H1 (cell line): ENCODE results near the gene PCSK1N. TPM values are rescaled to one million over a fixed set of nuclear protein-coding genes. Genes with fewer than 3 reads are reported as not detected.
A peak's percentile ranks its signal among the peaks of the same experiment; 100 is the strongest.

Experiments
- CTCF ChIA-PET: fragments of 300-600 bp; sonication (Branson Sonifier 250); formaldehyde crosslinking; loops from one replicate; lab custom pipeline; 2021; ENCODE audit not compliant: partially characterized antibody; lab: Charles Lee
- POLR2A ChIA-PET: fragments of 300-600 bp; sonication (Branson Sonifier 250); formaldehyde crosslinking; loops from one replicate; lab custom pipeline; 2021; ENCODE audit warnings: inconsistent platforms; ENCODE audit not compliant: partially characterized antibody; lab: Charles Lee
- DNase-seq, 2 experiments: peaks; one replicate each; pipeline versions ENCODE4 v3.0.0 to v3.0.0-alpha.2; 2010 to 2022; ENCODE audit warnings: low spot score in 2 of 2, low read depth in 1 of 2, mixed read lengths in 1 of 2
- FAIRE-seq: peaks from 2 replicates; lab custom pipeline; 2011; peaks lifted over from hg19 to GRCh38; lab: Jason Lieb, UNC
- H2AFZ ChIP-seq: 2 replicates; pipeline ENCODE4 v1.8.1; 2012; ENCODE audit warnings: low read length, inconsistent platforms
- H2AK5ac ChIP-seq: 2 replicates; pipeline ENCODE4 v1.6.1; 2013; ENCODE audit warnings: low read depth, low read length
- H2BK120ac ChIP-seq: replicated peaks from 2 replicates; pipeline ENCODE3; 2013; ENCODE audit warnings: low read depth, low read length, inconsistent platforms
- H2BK12ac ChIP-seq: 2 replicates; pipeline ENCODE4 v1.6.1; 2013; ENCODE audit warnings: low read depth, low read length
- H2BK15ac ChIP-seq: 2 replicates; pipeline ENCODE4 v1.6.1; 2013; ENCODE audit warnings: low read length
- H2BK20ac ChIP-seq: 2 replicates; pipeline ENCODE4 v1.6.1; 2013; ENCODE audit warnings: low read length
- H2BK5ac ChIP-seq: 2 replicates; pipeline ENCODE4 v1.6.1; 2013; ENCODE audit warnings: low read depth, low read length
- H3K14ac ChIP-seq: 2 replicates; pipeline ENCODE4 v1.6.1; 2013; ENCODE audit warnings: inconsistent platforms; ENCODE audit not compliant: insufficient read length
- H3K18ac ChIP-seq: 2 replicates; pipeline ENCODE4 v1.6.1; 2013; ENCODE audit warnings: low read length; ENCODE audit errors: extremely low read depth
- H3K23ac ChIP-seq: 2 replicates; pipeline ENCODE4 v1.6.1; 2013; ENCODE audit warnings: inconsistent platforms; ENCODE audit not compliant: insufficient read length
- H3K23me2 ChIP-seq: 2 replicates; pipeline ENCODE4 v1.6.1; 2013; ENCODE audit warnings: low read depth, low read length
- H3K27ac ChIP-seq: 2 replicates; pipeline ENCODE4 v1.6.1; 2011; ENCODE audit warnings: low read depth, low read length, inconsistent platforms
- H3K27me3 ChIP-seq, 4 experiments: replicated peaks in 1 of 4; 1 replicate in 1 of 4; 2 replicates in 3 of 4; pipeline versions ENCODE4 v1.6.1 to v1.8.1; 2011 to 2013; ENCODE audit warnings: low read length in 3 of 4, mild to moderate bottlenecking in 3 of 4, inconsistent platforms in 2 of 4, mixed read lengths in 2 of 4, moderate library complexity in 1 of 4; ENCODE audit not compliant: control insufficient read depth in 3 of 4, insufficient read depth in 3 of 4; ENCODE audit errors: extremely low read depth in 1 of 4
- H3K36me3 ChIP-seq, 4 experiments: 2 replicates each; pipeline versions ENCODE4 v1.6.1 to v1.8.1; 2011 to 2013; ENCODE audit warnings: mild to moderate bottlenecking in 4 of 4, low read length in 3 of 4, moderate library complexity in 2 of 4, control low read depth in 1 of 4, inconsistent platforms in 1 of 4; ENCODE audit not compliant: insufficient read depth in 4 of 4, control insufficient read depth in 2 of 4
- H3K4ac ChIP-seq: replicated peaks from 2 replicates; pipeline ENCODE3; 2013; ENCODE audit warnings: low read length, low read depth, mixed read lengths, inconsistent platforms; ENCODE audit not compliant: insufficient read length
- H3K4me1 ChIP-seq, 4 experiments: replicated peaks in 1 of 4; 1 replicate in 1 of 4; 2 replicates in 3 of 4; pipeline versions ENCODE4 v1.6.1 to v1.8.1; 2011 to 2013; ENCODE audit warnings: low read length in 3 of 4, inconsistent platforms in 2 of 4, mixed read lengths in 1 of 4; ENCODE audit not compliant: insufficient read depth in 4 of 4, control insufficient read depth in 3 of 4
- H3K4me2 ChIP-seq, 2 experiments: 2 replicates each; pipeline versions ENCODE4 v1.6.1 to v1.8.1; 2011 to 2013; ENCODE audit warnings: low read depth in 2 of 2, low read length in 2 of 2, control low read depth in 1 of 2, inconsistent platforms in 1 of 2, mild to moderate bottlenecking in 1 of 2; ENCODE audit not compliant: insufficient read depth in 1 of 2
- H3K4me3 ChIP-seq, 4 experiments: fragments of 200-600, 300-600 bp in 1 of 4; sonication (generic), shearing (Covaris generic), sonication (Bioruptor Twin) in 1 of 4; 2 replicates each; pipeline versions ENCODE4 v1.5.1 to v1.8.1; 2011 to 2016; ENCODE audit warnings: low read length in 4 of 4, low read depth in 3 of 4, control low read depth in 2 of 4, inconsistent platforms in 2 of 4, mild to moderate bottlenecking in 2 of 4, mixed read lengths in 1 of 4, moderate library complexity in 1 of 4; ENCODE audit not compliant: insufficient read depth in 2 of 4; ENCODE audit errors: extremely low read depth in 1 of 4
- H3K56ac ChIP-seq: replicated peaks from 2 replicates; pipeline ENCODE3; 2013; ENCODE audit warnings: low read depth, mild to moderate bottlenecking, mixed read lengths, low read length, inconsistent platforms; ENCODE audit not compliant: insufficient read length
- H3K79me1 ChIP-seq: 2 replicates; pipeline ENCODE4 v1.6.1; 2013; ENCODE audit warnings: low read depth, low read length, control low read depth
- H3K79me2 ChIP-seq, 2 experiments: 2 replicates each; pipeline versions ENCODE4 v1.6.1 to v1.8.1; 2012 to 2013; ENCODE audit warnings: low read length in 2 of 2, mild to moderate bottlenecking in 2 of 2, inconsistent platforms in 1 of 2; ENCODE audit not compliant: insufficient read depth in 2 of 2, control insufficient read depth in 1 of 2
- H3K9ac ChIP-seq, 4 experiments: replicated peaks in 1 of 4; 1 replicate in 1 of 4; 2 replicates in 3 of 4; pipeline versions ENCODE4 v1.6.1 to v1.8.1; 2011 to 2013; ENCODE audit warnings: low read depth in 3 of 4, low read length in 3 of 4, control low read depth in 2 of 4, mild to moderate bottlenecking in 2 of 4, moderate library complexity in 2 of 4, inconsistent platforms in 1 of 4; ENCODE audit errors: extremely low read depth in 1 of 4
- H3K9me3 ChIP-seq, 2 experiments: 2 replicates each; pipeline versions ENCODE4 v1.6.1 to v1.8.1; 2012 to 2013; ENCODE audit warnings: mild to moderate bottlenecking in 2 of 2, moderate library complexity in 2 of 2, control low read depth in 1 of 2, inconsistent platforms in 1 of 2, low read depth in 1 of 2, low read length in 1 of 2, mixed read lengths in 1 of 2; ENCODE audit not compliant: insufficient read depth in 2 of 2
- H4K20me1 ChIP-seq, 2 experiments: replicated peaks in 1 of 2; 2 replicates each; pipeline versions ENCODE3 to v1.8.1; 2011 to 2013; ENCODE audit warnings: inconsistent platforms in 2 of 2, low read length in 2 of 2, mild to moderate bottlenecking in 1 of 2; ENCODE audit not compliant: insufficient read depth in 2 of 2, control insufficient read depth in 1 of 2
- H4K5ac ChIP-seq: 2 replicates; pipeline ENCODE4 v1.6.1; 2013; ENCODE audit warnings: low read length, low read depth, mixed read lengths, inconsistent platforms; ENCODE audit not compliant: insufficient read length
- H4K8ac ChIP-seq: 2 replicates; pipeline ENCODE4 v1.8.0; 2013; ENCODE audit warnings: mild to moderate bottlenecking, moderate library complexity, low read length, inconsistent platforms; ENCODE audit not compliant: insufficient read depth; ENCODE audit errors: extremely low read depth
- H4K91ac ChIP-seq: replicated peaks from 2 replicates; pipeline ENCODE3; 2013; ENCODE audit warnings: low read length, mixed read lengths, inconsistent platforms; ENCODE audit not compliant: insufficient read length
- ASH2L ChIP-seq: fragments of 200-600, 300-600 bp; sonication (generic); IDR thresholded peaks from one replicate; pipeline ENCODE4 v1.7.1; 2017; ENCODE audit warnings: low read length
- CHD2 ChIP-seq: IDR thresholded peaks from 2 replicates; pipeline ENCODE4 v1.6.1; 2012; ENCODE audit warnings: low read length, improper control_type of control experiment
- HDAC2 ChIP-seq, 2 experiments: fragments of 300-600 bp in 1 of 2; sonication (generic) in 1 of 2; IDR thresholded peaks; 2 replicates each; pipeline ENCODE4 v1.6.1; 2011 to 2012; ENCODE audit warnings: low read depth in 2 of 2, low read length in 2 of 2, mild to moderate bottlenecking in 2 of 2, moderate library complexity in 2 of 2, borderline replicate concordance in 1 of 2, inconsistent platforms in 1 of 2
- KDM1A ChIP-seq: fragments of 200-600, 300-600 bp; sonication (generic); IDR thresholded peaks from 2 replicates; pipeline ENCODE4 v1.7.1; 2016; ENCODE audit warnings: mild to moderate bottlenecking, low read length, borderline replicate concordance
- TEAD4 ChIP-seq: IDR thresholded peaks from 2 replicates; pipeline ENCODE4 v1.6.1; 2012; ENCODE audit warnings: low read depth, low read length, inconsistent platforms, mixed read lengths
- WGBS, 2 experiments: shearing (Covaris generic) in 1 of 2; methylation state at CpG; one replicate each; pipeline versions ENCODE4 v1.1.6 to v1.1.7; 2013 to 2015; ENCODE audit warnings: low lambda C conversion rate in 2 of 2, mixed read lengths in 2 of 2, inconsistent platforms in 1 of 2, low coverage in 1 of 2, missing lambda C conversion rate in 1 of 2; ENCODE audit not compliant: insufficient replicate concordance in 2 of 2, insufficient coverage in 1 of 2, insufficient read length in 1 of 2; ENCODE audit errors: extremely low coverage in 1 of 2, missing lambda C conversion rate in 1 of 2; 5-methylcytosine and 5-hydroxymethylcytosine counted together
- polyA plus RNA-seq, 7 experiments: library from polyadenylated mRNA; depleted of rRNA in 3 of 7; stranded (reverse) in 5 of 7; unstranded in 2 of 7; fragments of >200 nt in 5 of 7; fragments of 200-250 nt in 2 of 7; gene quantifications; 1 replicate in 5 of 7; 2 replicates in 1 of 7; 4 replicates in 1 of 7; pipeline versions ENCODE4 v1.2.1 to v1.2.3, GENCODE V29; 2011 to 2013; ENCODE audit warnings: missing spikeins in 2 of 7, mixed read lengths in 2 of 7
- total RNA-seq: library from RNA; stranded (reverse); fragmentation: NEBNext Ultra II Directional; extraction: Animal tissue kit (Norgen Biotek cat#: 25700); gene quantifications from 2 replicates; pipeline ENCODE4 v1.2.1, GENCODE V29; 2021
- TF ChIP-seq, protein P1 (sequence below): IDR thresholded peaks from 2 replicates; pipeline ENCODE4 v1.6.1; 2012; ENCODE audit warnings: inconsistent platforms
- TF ChIP-seq, protein P2 (sequence below), 3 experiments: IDR thresholded peaks; 1 replicate in 2 of 3; 2 replicates in 1 of 3; pipeline versions ENCODE4 v1.5.1 to v1.6.1; 2011; ENCODE audit warnings: low read length in 3 of 3, mild to moderate bottlenecking in 3 of 3, inconsistent platforms in 2 of 3, low read depth in 1 of 3, moderate library complexity in 1 of 3; ENCODE audit not compliant: insufficient read depth in 1 of 3; ENCODE audit errors: control extremely low read depth in 1 of 3

PCSK1N gene
- total and polyA plus RNA-seq, 2 of the 8 experiments (the other 6 are each of a cell fraction or from before 2014, with no cell fraction given): 3.6 to 4.5 TPM

DNA sequence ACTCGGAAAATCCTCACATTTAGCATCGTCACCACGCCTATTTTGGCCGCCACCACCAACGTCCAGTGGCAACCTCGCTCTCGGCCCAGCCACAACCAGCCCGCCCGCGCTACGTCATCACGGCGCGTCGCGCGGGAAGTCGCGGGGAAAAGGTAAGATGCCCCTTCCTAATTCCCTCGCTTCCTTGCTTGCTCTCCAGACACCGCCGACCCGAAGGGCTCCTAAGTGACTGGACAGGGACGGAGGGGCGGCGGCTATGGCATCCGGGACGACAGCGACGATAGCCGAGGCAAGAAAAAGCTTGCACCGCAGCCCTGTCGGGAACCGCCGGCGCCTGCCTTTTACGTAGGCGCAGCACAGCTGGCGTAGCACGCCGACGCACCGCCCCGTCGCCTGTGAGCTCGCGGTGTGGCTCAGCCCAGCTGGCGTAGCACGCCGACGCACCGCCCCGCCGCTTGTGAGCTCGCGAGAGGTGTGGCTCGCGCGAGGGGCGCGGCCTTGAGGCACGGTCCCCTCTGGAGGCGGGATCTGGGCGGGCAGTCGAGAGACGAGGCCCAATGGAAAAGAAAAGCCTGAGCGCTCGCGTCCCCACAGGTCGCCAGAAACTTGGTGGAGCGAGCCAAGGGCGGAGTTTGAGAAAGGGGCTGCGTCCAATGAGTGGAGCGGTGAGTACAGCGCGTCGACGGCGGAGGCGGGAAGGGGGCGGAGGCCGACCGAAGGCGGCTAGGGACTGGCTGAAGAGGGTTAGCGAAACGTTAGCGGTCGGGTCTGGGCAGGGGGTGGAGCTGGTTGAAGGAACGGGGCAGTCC lies 33.9 kb downstream of the PCSK1N start, which contains the start of gene HDAC6:
TSS of gene HDAC6 (plus strand) at position 788 of the 809 bp plus-strand sequence. CDS start 626 bp downstream, outside the sequence.
- H4K5ac ChIP-seq: peak within 1 kb of the TSS; percentile 96
- H3K79me2 ChIP-seq: no peaks in the 10 kb centered on the region
- peak within 1 kb of the TSS; percentile 92 to 98 (median 96) for H3K9ac ChIP-seq
- peak within 1 kb of the TSS; percentile 86 for H3K56ac ChIP-seq
- no peak within 1 kb of the TSS for H2BK120ac ChIP-seq
- no peak within 1 kb of the TSS for H2BK15ac ChIP-seq
- peak within 1 kb of the TSS; percentile 71 to 82 for H3K4me2 ChIP-seq
- no peaks in the 10 kb centered on the region for H4K20me1 ChIP-seq
- peak; percentile 86 to 94 for DNase-seq
- ChIA-PET POLR2A (interaction anchor here (1.1 to 2.1 kb wide), 3 partner anchors 9 to 97 kb away, joined by 4 to 5 read pairs (median 4); no protein-coding TSS in a partner anchor), CTCF (interaction anchor here (1.0 kb wide), 1 partner anchor 106 kb away, joined by 3 read pairs; no protein-coding TSS in a partner anchor)
- no peak within 1 kb of the TSS for H3K14ac ChIP-seq
- no peak within 1 kb of the TSS; the same call in 1 of the 2 replicates for H2BK12ac ChIP-seq
- peak within 1 kb of the TSS; percentile 98 for H3K27ac ChIP-seq
- H3K36me3 ChIP-seq: peaks cover 0 to 13% (median 2%) of the 10 kb centered on the region in 4 experiments; a peak in 4 of 8 replicates
- H3K9me3 ChIP-seq: no peaks in the 10 kb centered on the region
- peak within 1 kb of the TSS; percentile 97 for H2BK5ac ChIP-seq
- H2BK20ac ChIP-seq: no peak within 1 kb of the TSS
- H3K18ac ChIP-seq: peak within 1 kb of the TSS; percentile 71; the same call in 1 of the 2 replicates
- H3K23ac ChIP-seq: no peak within 1 kb of the TSS
- no peaks in the 10 kb centered on the region; the same call in 1 of the 2 replicates for H3K23me2 ChIP-seq
- H2AK5ac ChIP-seq: no peak within 1 kb of the TSS; the same call in 1 of the 2 replicates
- WGBS, 2 experiments: 1% methylated on average over 36 of the region's 89 CpGs; no CpG with 5 or more reads in 1 of the 2 experiments
- H3K4me1 ChIP-seq: no peaks in the 10 kb centered on the region; a peak in 2 of 7 replicates
- H3K4me3 ChIP-seq: peak within 1 kb of the TSS; percentile 64 to 92 (median 74)
- no peaks in the 10 kb centered on the region for H3K27me3 ChIP-seq
- no peaks in the 10 kb centered on the region for H3K79me1 ChIP-seq
- H3K4ac ChIP-seq: no peak within 1 kb of the TSS
- peak within 1 kb of the TSS; percentile 100; the same call in 1 of the 2 replicates for H4K8ac ChIP-seq
- no peak for FAIRE-seq
- peak within 1 kb of the TSS; percentile 82; the same call in 1 of the 2 replicates for H2AFZ ChIP-seq
- H4K91ac ChIP-seq: peak within 1 kb of the TSS; percentile 55
- TF ChIP-seq HDAC2 (IDR thresholded peaks at IDR 0.05; ENCODE audit: borderline replicate concordance in 1 of 2, low read depth in 2 of 2, low read length in 2 of 2) (no peak), CHD2 (peak; percentile 94), TEAD4 (no peak), KDM1A (no peak), ASH2L (peak; percentile 90)
- TF ChIP-seq, protein P1, sequence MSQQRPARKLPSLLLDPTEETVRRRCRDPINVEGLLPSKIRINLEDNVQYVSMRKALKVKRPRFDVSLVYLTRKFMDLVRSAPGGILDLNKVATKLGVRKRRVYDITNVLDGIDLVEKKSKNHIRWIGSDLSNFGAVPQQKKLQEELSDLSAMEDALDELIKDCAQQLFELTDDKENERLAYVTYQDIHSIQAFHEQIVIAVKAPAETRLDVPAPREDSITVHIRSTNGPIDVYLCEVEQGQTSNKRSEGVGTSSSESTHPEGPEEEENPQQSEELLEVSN: no peak
- TF ChIP-seq, protein P2, sequence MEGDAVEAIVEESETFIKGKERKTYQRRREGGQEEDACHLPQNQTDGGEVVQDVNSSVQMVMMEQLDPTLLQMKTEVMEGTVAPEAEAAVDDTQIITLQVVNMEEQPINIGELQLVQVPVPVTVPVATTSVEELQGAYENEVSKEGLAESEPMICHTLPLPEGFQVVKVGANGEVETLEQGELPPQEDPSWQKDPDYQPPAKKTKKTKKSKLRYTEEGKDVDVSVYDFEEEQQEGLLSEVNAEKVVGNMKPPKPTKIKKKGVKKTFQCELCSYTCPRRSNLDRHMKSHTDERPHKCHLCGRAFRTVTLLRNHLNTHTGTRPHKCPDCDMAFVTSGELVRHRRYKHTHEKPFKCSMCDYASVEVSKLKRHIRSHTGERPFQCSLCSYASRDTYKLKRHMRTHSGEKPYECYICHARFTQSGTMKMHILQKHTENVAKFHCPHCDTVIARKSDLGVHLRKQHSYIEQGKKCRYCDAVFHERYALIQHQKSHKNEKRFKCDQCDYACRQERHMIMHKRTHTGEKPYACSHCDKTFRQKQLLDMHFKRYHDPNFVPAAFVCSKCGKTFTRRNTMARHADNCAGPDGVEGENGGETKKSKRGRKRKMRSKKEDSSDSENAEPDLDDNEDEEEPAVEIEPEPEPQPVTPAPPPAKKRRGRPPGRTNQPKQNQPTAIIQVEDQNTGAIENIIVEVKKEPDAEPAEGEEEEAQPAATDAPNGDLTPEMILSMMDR (IDR thresholded peaks at IDR 0.05; ENCODE audit: control extremely low read depth in 1 of 3, insufficient read depth in 1 of 3, low read depth in 1 of 3, low read length in 3 of 3): no peak
